Ovary (tissue), 9 donors: ENCODE data around the gene PROSER3. TPM values are rescaled to one million over a fixed set of nuclear protein-coding genes. Genes with fewer than 3 reads are reported as not detected.
A peak's percentile ranks its signal among the peaks of the same experiment; 100 is the strongest.

Experiments used
- DNase-seq, 5 donors: peaks; one replicate each; pipeline ENCODE4 v3.0.0-alpha.2; 2019 to 2020
- H3K27ac ChIP-seq, 2 donors: fragments of 200-600 bp; one replicate each; pipeline versions ENCODE4 v1.5.1 to v1.8.0; 2019 to 2022
- H3K27me3 ChIP-seq: fragments of 200-600 bp; one replicate; pipeline ENCODE4 v1.8.0; 2022
- H3K36me3 ChIP-seq: fragments of 200-600 bp; sonication (generic); one replicate; pipeline ENCODE4 v1.5.1; 2019
- H3K4me1 ChIP-seq: one replicate; pipeline ENCODE4 v1.8.1; 2013; ENCODE audit warnings: mild to moderate bottlenecking, moderate library complexity; ENCODE audit not compliant: insufficient read depth
- H3K4me3 ChIP-seq: fragments of 200-600 bp; sonication (generic); one replicate; pipeline ENCODE4 v1.5.1; 2017
- H3K9me3 ChIP-seq, 2 donors: fragments of 200-600 bp in 1 of 2; sonication (generic) in 1 of 2; one replicate each; pipeline versions ENCODE4 v1.5.1 to v1.8.1; 2013 to 2019; ENCODE audit warnings: mild to moderate bottlenecking in 1 of 2, moderate library complexity in 1 of 2
- CTCF ChIP-seq, 3 donors: fragments of 450-650 bp in 2 of 3; fragments of 200-600 bp in 1 of 3; IDR thresholded peaks; one replicate each; pipeline versions ENCODE4 v1.5.1 to v1.8.0; 2016 to 2022; ENCODE audit warnings: antibody characterized with exemption in 3 of 3, mild to moderate bottlenecking in 1 of 3
- EP300 ChIP-seq: sonication (generic); formaldehyde crosslinking; IDR thresholded peaks from one replicate; pipeline ENCODE4 v1.6.1; 2017; ENCODE audit warnings: antibody characterized with exemption
- POLR2A ChIP-seq: fragments of 450-650 bp; IDR thresholded peaks from one replicate; pipeline ENCODE4 v1.6.1; 2017; ENCODE audit warnings: antibody characterized with exemption, mild to moderate bottlenecking, moderate library complexity
- WGBS, 3 donors: extraction: QIAGEN DNeasy Blood & Tissue Kit in 1 of 3; methylation state at CpG; one replicate each; pipeline versions ENCODE4 v1.1.5 to v1.1.7; 2013 to 2017; 5-methylcytosine and 5-hydroxymethylcytosine counted together
- intact Hi-C, 4 donors: fragments of 100-400 bp; cut with DNase I; formaldehyde crosslinking; loops; one replicate each; pipeline versions ENCODE4 v1.11.0 to v1.15.1; 2022 to 2023
- polyA plus RNA-seq, 2 donors: library from polyadenylated mRNA; stranded (reverse); fragments of 200-250 nt in 1 of 2; fragments of 350-450 nt in 1 of 2; fragmentation: Illumina TruSeq in 1 of 2; extraction: RNeasy Lipid Tissue Mini Kit (QIAGEN cat#74804) in 1 of 2; gene quantifications; one replicate each; pipeline ENCODE4 v1.2.3, GENCODE V29; 2013 to 2014
- total RNA-seq, 7 donors: library from RNA; depleted of rRNA in 2 of 7; stranded (reverse); fragments of >200 nt in 2 of 7; fragmentation: NEBNext Ultra II Directional in 3 of 7; extraction: Animal tissue kit (Norgen Biotek cat#: 25700) in 3 of 7; gene quantifications; one replicate each; pipeline versions ENCODE4 v1.1.0 to v1.2.4, GENCODE V29; 2016 to 2023
- donor health status: DM: no; HTN: no; CAD: no; lungs with moderate emphysema.
- donor health status: DM: no; HTN: no; CAD: no.
- donor health status: Bipolar disorder and iron deficiency.
- donor health status: DM: yes; HTN: yes; CAD: no.
- donor health status: DM: no; HTN: no; CAD: no.
- donor health status: DM: yes; HTN: yes; CAD: no.

PROSER3 gene
- total and polyA plus RNA-seq, 9 donors, result 3.3 to 59.0 (median 24.4) TPM

GRCh38 chr19:35736913-35737886 lies 20.8 kb upstream of the PROSER3 start:
- H3K4me1 ChIP-seq, result peaks cover 6% of the 10 kb centered on the region
- TF ChIP-seq CTCF (IDR thresholded peaks at IDR 0.05) (no peak), POLR2A (no peak), EP300 (no peak)
- H3K27me3 ChIP-seq, result no peaks in the 10 kb centered on the region
- H3K9me3 ChIP-seq, result no peaks in the 10 kb centered on the region
- peak in 2 of 5 donors; percentile 25 to 26 for DNase-seq
- H3K36me3 ChIP-seq, result no peaks in the 10 kb centered on the region
- intact Hi-C loops, result no loop called here
- H3K27ac ChIP-seq, result no peak overlapping the region
- H3K4me3 ChIP-seq, result no peak overlapping the region
- WGBS, 3 donors, result 83 to 90% (median 85%) methylated on average over 22 of the region's 22 CpGs

- H3K4me1 ChIP-seq, result peaks cover 6% of the 10 kb centered on the region
- H3K36me3 ChIP-seq, result no peaks in the 10 kb centered on the region
- TF ChIP-seq CTCF (IDR thresholded peaks at IDR 0.05) (no peak), EP300 (no peak), POLR2A (no peak)
- H3K27me3 ChIP-seq, result no peaks in the 10 kb centered on the region
- H3K4me3 ChIP-seq, result no peak overlapping the region
- H3K27ac ChIP-seq, result no peak overlapping the region
- intact Hi-C loops, result no loop called here
- H3K9me3 ChIP-seq, result no peaks in the 10 kb centered on the region
- DNase-seq, result peak in 1 of 5 donors; percentile 37
- 85 to 86% (median 85%) methylated on average over 37 of the region's 37 CpGs for WGBS, 3 donors
Measured at GRCh38 chr19:35738021-35738886, 19.7 kb upstream of the PROSER3 start.

- WGBS, 3 donors, result 76 to 82% (median 78%) methylated on average over 2 of the region's 2 CpGs
- Histone ChIP-seq H3K9me3 (no peaks in the 10 kb centered on the region), H3K27me3 (no peaks in the 10 kb centered on the region), H3K4me3 (no peak overlapping the region), H3K4me1 (peaks cover 6% of the 10 kb centered on the region), H3K36me3 (no peaks in the 10 kb centered on the region), H3K27ac (no peak overlapping the region)
- TF ChIP-seq POLR2A (no peak), CTCF (IDR thresholded peaks at IDR 0.05) (no peak), EP300 (no peak)
- peak in 1 of 5 donors; percentile 11 for DNase-seq
- intact Hi-C loops, result no loop called here
Measured at GRCh38 chr19:35738887-35739229, 19.1 kb upstream of the PROSER3 start.

- Histone ChIP-seq H3K9me3 (no peaks in the 10 kb centered on the region), H3K27ac (peak overlapping the region; percentile 36 to 79), H3K36me3 (no peaks in the 10 kb centered on the region), H3K4me3 (peak overlapping the region; percentile 45), H3K4me1 (peaks cover 6% of the 10 kb centered on the region), H3K27me3 (no peaks in the 10 kb centered on the region)
- DNase-seq, result peak in 4 of 5 donors; percentile 28 to 64 (median 55)
- intact Hi-C loops, result no loop called here
- TF ChIP-seq POLR2A, result no peak
- no peak for TF ChIP-seq EP300
- no peak for TF ChIP-seq CTCF (IDR thresholded peaks at IDR 0.05)
- WGBS, 3 donors, result 62 to 76% (median 67%) methylated on average over 29 of the region's 29 CpGs
Measured at GRCh38 chr19:35739275-35740107, 18.5 kb upstream of the PROSER3 start.
